Muscle layer of duodenum (tissue), 2 donors: ENCODE measurements around the gene FAM114A1.

Experiments
- H3K27ac ChIP-seq: one replicate; pipeline ENCODE4 v1.7.0; 2013; ENCODE audit warnings: mild to moderate bottlenecking, low read length
- H3K27me3 ChIP-seq: one replicate; pipeline ENCODE4 v1.7.0; 2013; ENCODE audit warnings: low read depth, mild to moderate bottlenecking, control low read depth, low read length
- H3K36me3 ChIP-seq, 2 donors: one replicate each; pipeline ENCODE4 v1.7.0; 2013; ENCODE audit warnings: low read length in 2 of 2, control low read depth in 1 of 2, mild to moderate bottlenecking in 1 of 2; ENCODE audit not compliant: insufficient read depth in 2 of 2, control insufficient read depth in 1 of 2
- H3K4me1 ChIP-seq, 2 donors: one replicate each; pipeline ENCODE4 v1.7.0; 2013; ENCODE audit warnings: low read length in 2 of 2, mild to moderate bottlenecking in 2 of 2, control low read depth in 1 of 2, moderate library complexity in 1 of 2; ENCODE audit not compliant: insufficient read depth in 2 of 2, control insufficient read depth in 1 of 2
- H3K4me3 ChIP-seq, 2 donors: one replicate each; pipeline ENCODE4 v1.7.0; 2013; ENCODE audit warnings: low read length in 2 of 2, low read depth in 1 of 2, mild to moderate bottlenecking in 1 of 2
- H3K9me3 ChIP-seq, 2 donors: one replicate each; pipeline ENCODE4 v1.7.0; 2013; ENCODE audit warnings: low read length in 2 of 2, control low read depth in 1 of 2, mild to moderate bottlenecking in 1 of 2; ENCODE audit not compliant: control insufficient read depth in 1 of 2
- donor health status: healthy.

Gene FAM114A1

GRCh38 chr4:38860788-38861424 is 6.7 kb upstream of the FAM114A1 start:
- H3K9me3 ChIP-seq, result no peaks in the 10 kb centered on the region
- H3K4me1 ChIP-seq, result no peaks in the 10 kb centered on the region
- H3K27me3 ChIP-seq, result no peaks in the 10 kb centered on the region
- no peaks in the 10 kb centered on the region for H3K36me3 ChIP-seq
- H3K4me3 ChIP-seq, result no peak overlapping the region
- no peak overlapping the region for H3K27ac ChIP-seq

DNA sequence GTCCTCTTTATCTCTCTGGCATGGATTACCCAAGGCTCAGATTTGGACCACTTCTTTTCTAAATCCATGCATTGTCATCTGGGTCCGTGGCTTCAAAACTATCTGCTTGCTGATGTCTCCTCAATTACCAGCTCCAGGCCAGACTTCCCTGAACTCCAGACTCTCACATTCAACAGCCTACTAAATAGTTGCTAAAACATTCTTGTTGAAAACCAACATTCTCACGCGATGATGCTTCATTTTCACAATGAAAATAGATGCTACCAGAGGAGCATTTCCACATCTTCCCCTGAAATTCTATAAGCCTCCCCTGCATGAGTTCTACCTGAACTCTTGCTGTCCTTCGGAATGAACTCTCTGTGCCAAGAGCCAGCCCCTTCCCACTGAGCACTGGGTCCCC is 5.8 kb upstream of the FAM114A1 start:
- Histone ChIP-seq H3K4me1 (peaks cover under 1 to 2% of the 10 kb centered on the region in 2 donors), H3K27ac (no peak overlapping the region), H3K36me3 (no peaks in the 10 kb centered on the region), H3K4me3 (no peak overlapping the region), H3K27me3 (no peaks in the 10 kb centered on the region), H3K9me3 (no peaks in the 10 kb centered on the region)

GRCh38 chr4:38865445-38865844 is 2.2 kb upstream of the FAM114A1 start:
- Histone ChIP-seq H3K4me1 (peaks cover 23 to 27% of the 10 kb centered on the region in 2 donors), H3K27me3 (no peaks in the 10 kb centered on the region), H3K9me3 (no peaks in the 10 kb centered on the region), H3K36me3 (peaks cover 3 to 17% of the 10 kb centered on the region in 2 donors), H3K4me3 (no peak overlapping the region), H3K27ac (no peak overlapping the region)

- Histone ChIP-seq H3K4me1 (peaks cover 26 to 40% of the 10 kb centered on the region in 2 donors), H3K27me3 (no peaks in the 10 kb centered on the region), H3K36me3 (peaks cover 7 to 17% of the 10 kb centered on the region in 2 donors), H3K9me3 (no peaks in the 10 kb centered on the region), H3K4me3 (peak overlapping the region; percentile 49 to 76), H3K27ac (peak overlapping the region; percentile 95)
Observed at GRCh38 chr4:38866973-38867477, 581 bp upstream of the FAM114A1 start.

GRCh38 chr4:38868059-38868960 is 704 bp downstream of the FAM114A1 start:
- H3K4me3 ChIP-seq, result peak overlapping the region; percentile 70 to 83
- no peaks in the 10 kb centered on the region for H3K9me3 ChIP-seq
- no peaks in the 10 kb centered on the region for H3K27me3 ChIP-seq
- H3K27ac ChIP-seq, result peak overlapping the region; percentile 93
- peaks cover 32 to 52% of the 10 kb centered on the region in 2 donors for H3K4me1 ChIP-seq
- peaks cover 11 to 21% of the 10 kb centered on the region in 2 donors for H3K36me3 ChIP-seq

DNA sequence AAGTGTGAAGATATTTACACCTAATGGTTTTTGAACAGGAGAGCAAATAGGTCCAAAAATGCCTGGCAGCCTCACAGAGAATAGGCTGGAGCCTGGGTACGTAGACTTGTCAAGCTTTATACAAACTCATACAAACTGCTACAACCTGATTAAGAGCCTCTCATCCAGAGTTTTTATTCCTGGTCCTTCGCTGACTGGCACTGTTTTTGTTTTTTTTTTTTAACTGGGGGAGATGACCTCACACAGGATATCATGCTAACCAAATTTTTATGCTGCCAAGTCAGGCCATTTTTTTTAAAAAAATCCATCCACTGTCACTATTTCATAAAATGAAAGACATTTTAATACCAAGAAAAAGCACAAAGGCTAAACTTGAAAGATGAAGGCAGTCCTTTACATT is 1.9 kb downstream of the FAM114A1 start:
- Histone ChIP-seq H3K4me3 (peak overlapping the region; percentile 70 to 83), H3K36me3 (peaks cover 11 to 21% of the 10 kb centered on the region in 2 donors), H3K27me3 (no peaks in the 10 kb centered on the region), H3K9me3 (no peaks in the 10 kb centered on the region), H3K27ac (peak overlapping the region; percentile 93), H3K4me1 (peaks cover 32 to 64% of the 10 kb centered on the region in 2 donors)

GRCh38 chr4:38870098-38870808 is 2.6 kb downstream of the FAM114A1 start:
- Histone ChIP-seq H3K4me1 (peaks cover 32 to 64% of the 10 kb centered on the region in 2 donors), H3K27me3 (no peaks in the 10 kb centered on the region), H3K27ac (peak overlapping the region; percentile 73), H3K36me3 (peaks cover 11 to 21% of the 10 kb centered on the region in 2 donors), H3K9me3 (no peaks in the 10 kb centered on the region), H3K4me3 (peak overlapping the region in 1 of 2 donors; percentile 4)

DNA sequence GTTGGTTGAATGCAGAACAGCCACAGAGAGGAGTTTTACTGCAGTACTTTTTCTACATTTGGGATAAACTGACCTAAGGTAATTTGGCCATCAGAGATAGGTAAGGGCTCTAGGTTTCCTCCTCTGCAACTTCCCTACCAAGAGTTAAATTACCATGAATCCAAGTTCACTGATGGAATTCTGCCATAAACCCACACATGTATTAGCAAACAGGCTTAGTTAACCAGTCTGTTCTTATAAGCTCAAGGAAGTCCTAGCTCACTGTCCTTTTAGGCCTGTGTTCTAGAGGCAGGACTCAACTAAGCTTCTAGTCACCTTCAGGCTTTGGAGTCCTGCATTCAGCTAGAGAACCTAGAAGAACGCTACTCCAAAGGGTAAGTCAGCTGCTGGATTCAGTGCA is 4.0 kb downstream of the FAM114A1 start:
- no peaks in the 10 kb centered on the region for H3K27me3 ChIP-seq
- H3K4me1 ChIP-seq, result peaks cover 32 to 64% of the 10 kb centered on the region in 2 donors
- H3K27ac ChIP-seq, result peak overlapping the region; percentile 1
- H3K9me3 ChIP-seq, result no peaks in the 10 kb centered on the region
- peaks cover 11 to 24% of the 10 kb centered on the region in 2 donors for H3K36me3 ChIP-seq
- no peak overlapping the region for H3K4me3 ChIP-seq

GRCh38 chr4:38872620-38873019 is 5.0 kb downstream of the FAM114A1 start:
- Histone ChIP-seq H3K9me3 (no peaks in the 10 kb centered on the region), H3K27me3 (no peaks in the 10 kb centered on the region), H3K4me3 (no peak overlapping the region), H3K27ac (no peak overlapping the region), H3K4me1 (peaks cover 28 to 58% of the 10 kb centered on the region in 2 donors), H3K36me3 (peaks cover 11 to 26% of the 10 kb centered on the region in 2 donors)

DNA sequence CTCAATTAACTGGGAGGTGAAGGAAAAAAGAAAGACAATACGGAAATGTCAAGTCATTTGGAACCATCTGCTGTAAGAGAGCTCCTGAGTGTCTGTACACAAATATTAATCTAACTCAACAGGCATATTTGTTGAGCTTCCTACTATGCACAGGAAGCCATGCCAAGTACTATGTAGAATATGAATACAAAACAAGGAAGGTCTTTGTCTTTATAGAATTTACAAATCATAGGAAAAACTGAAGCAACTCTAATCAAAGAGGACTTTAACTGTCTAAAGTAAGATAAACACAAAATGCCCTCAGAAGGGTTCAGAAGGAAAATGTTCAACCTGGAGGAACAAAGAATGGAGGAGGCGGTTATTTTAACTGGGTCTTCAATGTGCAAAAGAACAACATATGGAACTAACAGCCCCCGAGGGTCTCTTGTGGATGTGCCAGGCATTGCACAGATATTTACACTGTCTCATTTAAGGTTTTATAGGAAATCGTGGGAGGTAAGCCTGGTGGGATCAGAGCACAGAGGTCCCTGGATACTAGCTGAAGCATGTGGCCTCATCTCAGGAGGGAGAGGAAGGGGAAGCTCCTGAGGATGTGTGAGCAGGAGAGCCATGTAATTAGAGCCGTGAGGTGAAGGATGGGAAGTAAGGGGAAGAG is 5.8 kb downstream of the FAM114A1 start:
- no peaks in the 10 kb centered on the region for H3K27me3 ChIP-seq
- no peak overlapping the region for H3K4me3 ChIP-seq
- H3K36me3 ChIP-seq, result peaks cover 16 to 24% of the 10 kb centered on the region in 2 donors
- peaks cover 28 to 57% of the 10 kb centered on the region in 2 donors for H3K4me1 ChIP-seq
- H3K27ac ChIP-seq, result no peak overlapping the region
- no peaks in the 10 kb centered on the region for H3K9me3 ChIP-seq
